GM18909 (cell line): ENCODE data around the gene BTN1A1.
"Not testable (repeated sequence)": the region's sequence is repeated elsewhere in the genome, so short reads cannot be mapped to it uniquely, and the experiment has no call there.

Experiments used
- ATAC-seq: cut with Tn5 transposase; IDR thresholded peaks from one replicate; pipeline ENCODE4 v1.9.1; 2021; ENCODE audit warnings: mild to moderate bottlenecking; ENCODE audit not compliant: unreplicated experiment, poor library complexity

The BTN1A1 gene, protein sequence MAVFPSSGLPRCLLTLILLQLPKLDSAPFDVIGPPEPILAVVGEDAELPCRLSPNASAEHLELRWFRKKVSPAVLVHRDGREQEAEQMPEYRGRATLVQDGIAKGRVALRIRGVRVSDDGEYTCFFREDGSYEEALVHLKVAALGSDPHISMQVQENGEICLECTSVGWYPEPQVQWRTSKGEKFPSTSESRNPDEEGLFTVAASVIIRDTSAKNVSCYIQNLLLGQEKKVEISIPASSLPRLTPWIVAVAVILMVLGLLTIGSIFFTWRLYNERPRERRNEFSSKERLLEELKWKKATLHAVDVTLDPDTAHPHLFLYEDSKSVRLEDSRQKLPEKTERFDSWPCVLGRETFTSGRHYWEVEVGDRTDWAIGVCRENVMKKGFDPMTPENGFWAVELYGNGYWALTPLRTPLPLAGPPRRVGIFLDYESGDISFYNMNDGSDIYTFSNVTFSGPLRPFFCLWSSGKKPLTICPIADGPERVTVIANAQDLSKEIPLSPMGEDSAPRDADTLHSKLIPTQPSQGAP

GRCh38 chr6:26500102-26500501 lies at the start of gene BTN1A1:
TSS of gene BTN1A1 (plus strand) at chr6:26500303. CDS start at chr6:26501287, 984 bp downstream.
- ATAC-seq: no peak

GRCh38 chr6:26452631-26453235 lies 47.4 kb upstream of the BTN1A1 start:
- no peak for ATAC-seq

GRCh38 chr6:26454631-26455030 lies 45.5 kb upstream of the BTN1A1 start:
- no peak for ATAC-seq

GRCh38 chr6:26455357-26455970 lies 44.6 kb upstream of the BTN1A1 start:
- ATAC-seq: no peak

- ATAC-seq: peak; percentile 18
Observed at GRCh38 chr6:26457264-26457805, 42.8 kb upstream of the BTN1A1 start.

GRCh38 chr6:26457806-26458688 lies 42.1 kb upstream of the BTN1A1 start, which contains the start of gene BTN2A1:
TSS of gene BTN2A1 (plus strand) at chr6:26457955. CDS start at chr6:26458637, 682 bp downstream.
- ATAC-seq: peak; percentile 93

GRCh38 chr6:26459023-26459810 lies 40.9 kb upstream of the BTN1A1 start:
- ATAC-seq: no peak

- not testable (repeated sequence) for ATAC-seq
Observed at GRCh38 chr6:26461353-26461752, 38.8 kb upstream of the BTN1A1 start.

DNA sequence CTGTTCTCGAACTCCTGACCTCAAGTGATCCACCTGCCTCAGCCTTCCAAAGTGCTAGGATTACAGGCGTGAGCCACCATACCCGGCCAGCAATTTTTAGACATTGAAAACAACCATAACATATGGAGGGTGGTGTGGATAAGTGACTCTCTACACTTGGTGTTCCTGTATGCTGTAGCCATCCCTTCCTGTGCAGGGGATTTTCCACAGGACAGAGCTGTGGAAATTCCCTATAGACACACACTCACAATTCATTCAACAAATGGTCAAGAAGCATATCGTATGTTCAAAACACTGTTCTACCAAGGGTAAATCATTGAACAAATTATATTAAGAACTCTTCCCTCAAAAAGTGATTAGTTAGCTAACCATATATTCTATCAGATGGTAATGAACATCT lies 36.1 kb upstream of the BTN1A1 start:
- no peak for ATAC-seq

GRCh38 chr6:26464416-26465131 lies 35.5 kb upstream of the BTN1A1 start:
- no peak for ATAC-seq

- ATAC-seq: no peak
Observed at GRCh38 chr6:26465776-26466175, 34.3 kb upstream of the BTN1A1 start.

DNA sequence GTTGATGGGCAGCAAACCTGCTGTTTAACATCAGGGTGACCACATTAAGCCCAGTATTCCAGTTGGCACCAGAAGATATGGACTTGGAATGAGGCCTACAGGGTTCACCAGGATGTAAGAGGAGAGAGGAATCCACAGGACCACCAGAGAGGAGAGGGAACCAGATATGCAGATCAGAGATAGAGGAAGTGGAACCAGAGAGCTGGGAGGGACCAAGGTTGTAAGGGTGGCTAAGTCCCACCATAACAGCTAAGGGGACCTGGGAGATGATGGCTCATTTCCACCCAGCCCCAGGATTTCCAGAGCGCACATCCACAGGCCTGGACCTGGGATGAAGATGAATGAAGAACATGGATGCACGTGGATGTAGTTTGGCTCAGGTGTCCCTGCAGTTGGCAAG lies 31.3 kb upstream of the BTN1A1 start:
- no peak for ATAC-seq

DNA sequence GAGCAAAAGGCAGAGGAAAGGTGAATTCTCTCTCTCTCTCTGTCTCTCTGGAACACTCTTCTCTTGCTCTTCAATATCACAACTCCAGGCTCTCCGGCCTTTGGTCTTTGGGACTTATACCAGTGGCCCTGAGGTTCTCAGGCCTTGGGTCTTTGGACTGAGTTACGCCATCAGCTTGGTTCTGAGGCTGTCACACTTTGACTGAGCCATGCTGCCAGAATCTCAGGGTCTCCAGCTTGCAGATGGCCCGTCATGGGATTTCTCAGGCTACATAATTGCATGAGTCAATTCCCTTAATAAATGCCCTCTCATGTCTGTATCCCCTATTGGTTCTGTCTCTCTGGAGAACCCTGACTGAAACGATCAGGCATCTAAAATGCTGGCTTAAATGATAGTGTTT lies 29.5 kb upstream of the BTN1A1 start:
- ATAC-seq: no peak

DNA sequence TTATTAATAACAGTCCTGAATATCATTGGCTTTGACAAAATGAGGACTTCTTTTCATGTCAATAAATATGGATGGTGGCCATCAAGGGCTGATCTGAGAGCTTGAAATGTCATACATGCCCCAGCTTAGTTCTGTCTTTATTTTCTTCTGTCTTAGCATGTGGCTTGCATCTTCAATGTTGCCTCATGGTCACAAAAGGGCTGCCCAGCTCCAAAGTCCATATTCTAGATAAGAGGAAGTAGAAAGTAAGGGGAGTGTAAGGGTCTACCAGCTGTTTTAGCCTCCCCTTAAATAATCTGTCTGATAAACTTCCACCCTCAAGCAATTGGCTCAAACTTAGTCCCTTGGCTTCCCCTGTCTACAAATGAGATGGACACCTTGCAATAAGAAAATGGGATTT lies 28.1 kb upstream of the BTN1A1 start:
- ATAC-seq: no peak

GRCh38 chr6:26472549-26473290 lies 27.4 kb upstream of the BTN1A1 start:
- ATAC-seq: no peak

- ATAC-seq: no peak
Observed at GRCh38 chr6:26473429-26473757, 26.7 kb upstream of the BTN1A1 start.

GRCh38 chr6:26473758-26474438 lies 26.2 kb upstream of the BTN1A1 start:
- ATAC-seq: peak; percentile 92
